NCI-H2196 treated with DMSO at 0.1 percent for 48 hours (cell line): ENCODE data around the gene FILIP1.

Experiments
- DNase-seq: peaks from one replicate; lab custom pipeline; 2025; ENCODE audit not compliant: unreplicated experiment; lab: John Stamatoyannopoulos, UW

FILIP1 gene

GRCh38 chr6:75278474-75279077, 215.0 kb downstream of the FILIP1 start:
- DNase-seq: no peak

GRCh38 chr6:75275067-75275466, 218.5 kb downstream of the FILIP1 start:
- no peak for DNase-seq

GRCh38 chr6:75273009-75273408, 220.6 kb downstream of the FILIP1 start:
- DNase-seq: no peak

GRCh38 chr6:75272145-75272840, 221.3 kb downstream of the FILIP1 start:
- no peak for DNase-seq

GRCh38 chr6:75268988-75269354, 224.6 kb downstream of the FILIP1 start:
- DNase-seq: no peak

- DNase-seq: no peak
These were observed 225.2 kb downstream of the FILIP1 start for GRCh38 chr6:75268121-75268987.

- DNase-seq: no peak
These were observed 226.1 kb downstream of the FILIP1 start for GRCh38 chr6:75267461-75267860.

GRCh38 chr6:75266716-75267291, 226.8 kb downstream of the FILIP1 start:
- peak; percentile 12 for DNase-seq

GRCh38 chr6:75263401-75263750, 230.2 kb downstream of the FILIP1 start:
- DNase-seq: no peak

- no peak for DNase-seq
These were observed 230.7 kb downstream of the FILIP1 start for GRCh38 chr6:75262716-75263400.

GRCh38 chr6:75261299-75261698, 232.3 kb downstream of the FILIP1 start:
- DNase-seq: no peak

GRCh38 chr6:75257343-75258087, 236.1 kb downstream of the FILIP1 start:
- no peak for DNase-seq

- DNase-seq: no peak
These were observed 243.0 kb downstream of the FILIP1 start for GRCh38 chr6:75250552-75250951.

- DNase-seq: no peak
These were observed 243.8 kb downstream of the FILIP1 start for GRCh38 chr6:75249837-75250236.

- no peak for DNase-seq
These were observed 247.2 kb downstream of the FILIP1 start for GRCh38 chr6:75246386-75246785.

GRCh38 chr6:75244063-75244584, 249.5 kb downstream of the FILIP1 start:
- DNase-seq: no peak

- DNase-seq: peak; percentile 96
These were observed 250.1 kb downstream of the FILIP1 start, which contains the start of gene COX7A2 for GRCh38 chr6:75243333-75244062. TSS of gene COX7A2 (minus strand) at chr6:75243801. CDS start at chr6:75243734, 67 bp downstream.
